SKM-1 treated with dmso at 0.1 percent for 144 hours (cell line): Measurements from ENCODE around the gene FOXC2.

Experiments
- DNase-seq: peaks from one replicate; lab custom pipeline; 2025; ENCODE audit not compliant: unreplicated experiment; lab: John Stamatoyannopoulos, UW

Gene FOXC2

DNA sequence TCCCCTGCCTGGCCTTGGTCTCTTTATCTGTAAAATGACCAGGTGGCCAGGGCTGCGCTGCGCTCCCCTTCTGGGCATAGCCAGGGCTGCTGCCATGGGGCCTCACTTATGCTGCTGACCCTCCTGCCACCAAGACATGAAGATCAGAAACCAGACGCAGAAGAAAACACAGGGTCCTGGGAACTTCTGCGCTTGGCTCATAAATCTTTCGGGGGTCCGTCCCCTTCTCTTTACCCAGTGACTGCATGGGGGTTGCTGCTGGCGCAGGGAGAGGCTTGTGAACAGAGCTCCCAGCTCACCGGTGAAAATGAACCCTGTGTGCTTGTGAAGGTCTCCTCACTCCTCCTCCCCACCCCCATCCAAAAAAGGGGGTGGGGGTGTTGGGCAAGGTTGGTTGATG lies 6.0 kb downstream of the FOXC2 start:
- no peak for DNase-seq

DNA sequence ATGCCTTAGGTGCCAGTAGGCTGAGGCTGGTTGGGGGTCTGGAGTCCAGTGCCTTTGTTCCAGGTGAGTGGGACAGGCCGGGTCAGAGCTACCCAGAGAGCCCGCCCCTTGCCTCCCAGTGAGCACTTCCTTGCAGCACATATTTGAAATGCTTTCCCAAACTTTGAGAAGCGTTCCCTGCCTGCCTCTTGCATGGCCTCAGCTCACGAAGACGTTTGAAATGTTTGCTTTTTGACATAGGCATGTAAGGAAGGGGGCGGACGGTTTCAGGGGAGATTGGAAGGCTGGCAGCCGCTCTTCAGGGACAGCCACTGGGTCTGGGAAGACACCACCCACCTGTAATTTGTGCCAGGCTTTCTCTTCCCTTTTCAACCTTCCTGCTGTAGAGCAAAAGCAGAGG lies 6.6 kb downstream of the FOXC2 start:
- no peak for DNase-seq

DNA sequence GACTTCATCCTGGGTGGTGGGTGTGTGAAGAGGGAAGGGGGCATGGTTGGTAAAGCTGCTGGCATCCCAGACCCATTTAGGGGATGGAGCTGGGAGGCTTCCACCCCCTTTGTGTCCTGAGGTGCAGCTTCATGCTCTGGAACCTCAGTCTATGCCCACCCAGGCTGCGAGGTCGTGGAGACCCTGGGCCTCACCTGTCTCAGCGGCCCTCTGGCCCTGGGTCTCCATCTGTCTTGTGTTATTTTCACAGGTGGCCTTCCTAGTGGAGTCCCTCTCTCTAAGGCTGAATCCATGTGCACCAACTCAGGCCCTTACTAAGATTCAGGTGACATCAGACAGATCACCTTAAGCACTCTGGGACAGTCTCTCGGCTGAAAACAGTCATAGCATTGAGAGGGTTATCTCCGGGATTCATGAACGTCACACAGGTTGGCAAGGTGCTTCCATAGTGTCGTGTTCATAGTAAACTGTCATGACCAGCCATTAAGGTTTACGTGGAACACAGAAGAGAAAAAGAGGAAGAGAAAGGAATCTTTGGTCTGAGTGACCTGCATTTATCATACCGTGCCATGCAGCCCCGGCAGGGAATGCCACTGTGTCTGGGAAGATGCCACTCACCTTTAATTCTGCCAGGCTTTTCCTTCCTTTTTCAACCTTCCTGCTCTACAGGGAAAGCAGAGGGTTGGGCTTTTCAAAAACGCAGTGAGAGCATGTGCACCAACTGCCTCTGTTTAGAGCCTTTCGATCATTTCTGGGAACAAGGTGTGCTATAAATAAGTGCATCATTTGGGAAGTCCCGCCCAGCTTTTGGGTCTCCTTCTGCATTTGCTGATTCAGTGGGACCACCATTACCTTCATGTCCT lies 7.2 kb downstream of the FOXC2 start:
- DNase-seq = no peak

DNA sequence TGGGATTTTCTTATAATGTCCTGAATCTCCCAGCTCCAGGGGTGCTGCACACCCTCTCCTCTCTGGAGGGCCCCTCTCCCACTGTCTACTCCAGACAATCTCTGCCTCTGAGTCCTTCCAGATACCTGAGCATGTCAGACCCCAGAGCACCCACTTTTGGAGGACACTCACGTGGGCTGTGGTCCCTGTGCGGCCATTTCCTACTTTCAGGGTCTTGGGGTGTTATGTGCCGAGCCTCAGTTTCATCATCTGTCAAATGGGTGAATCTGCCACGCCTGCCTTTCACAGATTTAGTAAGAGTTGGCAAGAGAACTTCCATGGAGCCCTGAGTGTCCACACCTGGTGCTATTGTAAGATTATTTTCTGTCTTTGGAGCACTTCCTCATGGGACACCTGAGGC lies 8.0 kb downstream of the FOXC2 start:
- no peak for DNase-seq

DNA sequence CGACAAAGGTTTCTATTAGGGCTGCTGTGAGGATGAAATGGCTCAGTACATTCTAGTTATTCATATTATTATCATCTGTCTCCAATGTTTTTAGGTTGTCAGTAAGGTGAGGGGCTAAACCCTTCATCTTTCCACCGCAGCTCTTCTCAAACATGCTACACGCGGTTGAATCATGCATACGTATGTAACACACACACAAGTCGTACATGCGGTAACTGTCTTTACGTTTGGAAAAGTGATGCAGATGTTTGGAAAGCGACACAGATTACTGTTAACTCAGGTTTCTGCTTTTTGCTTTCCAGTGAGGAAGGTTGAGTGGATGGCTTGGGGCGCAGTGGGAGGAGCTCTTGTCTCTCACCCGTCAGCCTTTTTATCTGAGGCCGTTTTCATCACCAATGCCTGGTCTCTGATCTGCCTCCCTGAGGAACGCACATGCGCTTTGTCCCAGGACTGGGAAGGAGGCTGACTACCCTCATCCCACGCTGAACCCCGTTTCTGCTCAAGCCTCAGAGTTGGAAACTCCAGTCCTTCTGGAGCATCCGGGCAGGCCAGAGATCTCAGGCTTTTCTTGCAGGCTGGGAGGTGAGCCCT lies 8.6 kb downstream of the FOXC2 start:
- DNase-seq = no peak

DNA sequence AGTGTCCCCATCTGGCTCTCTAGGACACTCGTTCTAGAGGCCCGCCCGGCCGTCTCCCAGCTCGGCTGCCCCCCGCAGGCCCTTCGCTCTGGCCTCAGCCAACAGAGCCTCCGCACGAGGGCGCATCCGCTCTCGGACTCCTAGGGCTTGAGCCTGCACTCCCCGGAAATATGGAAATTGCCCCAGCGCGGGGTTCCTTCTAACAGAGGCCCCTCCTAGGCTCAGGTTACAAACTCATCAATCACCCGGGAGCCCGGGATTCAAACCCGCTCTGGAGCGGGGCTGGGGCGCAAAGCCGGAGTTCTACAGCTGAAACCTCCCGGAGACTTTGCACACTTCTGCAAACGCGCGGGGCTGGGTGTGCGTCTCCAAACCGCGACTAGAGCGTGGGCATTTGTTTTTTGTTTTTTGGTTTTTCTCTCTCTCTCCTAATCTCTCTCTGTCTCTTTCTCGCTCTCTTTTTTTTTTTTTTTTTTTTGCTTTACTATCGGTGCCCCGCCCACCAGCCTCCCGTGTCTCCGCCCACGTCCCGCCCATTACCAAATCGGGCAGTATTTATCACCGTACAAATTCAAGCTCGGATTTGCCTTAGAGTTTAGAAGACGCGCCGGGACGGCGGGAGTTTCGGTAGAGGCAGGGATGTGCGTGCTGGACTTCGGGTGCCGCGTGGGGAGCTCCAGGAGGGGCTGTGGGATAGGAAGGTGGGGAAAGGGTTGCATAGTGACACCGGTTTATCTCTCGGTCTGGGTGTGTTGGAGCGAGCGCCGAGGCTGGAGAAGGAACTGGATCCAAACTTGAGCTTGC lies 9.3 kb downstream of the FOXC2 start:
- no peak for DNase-seq

DNA sequence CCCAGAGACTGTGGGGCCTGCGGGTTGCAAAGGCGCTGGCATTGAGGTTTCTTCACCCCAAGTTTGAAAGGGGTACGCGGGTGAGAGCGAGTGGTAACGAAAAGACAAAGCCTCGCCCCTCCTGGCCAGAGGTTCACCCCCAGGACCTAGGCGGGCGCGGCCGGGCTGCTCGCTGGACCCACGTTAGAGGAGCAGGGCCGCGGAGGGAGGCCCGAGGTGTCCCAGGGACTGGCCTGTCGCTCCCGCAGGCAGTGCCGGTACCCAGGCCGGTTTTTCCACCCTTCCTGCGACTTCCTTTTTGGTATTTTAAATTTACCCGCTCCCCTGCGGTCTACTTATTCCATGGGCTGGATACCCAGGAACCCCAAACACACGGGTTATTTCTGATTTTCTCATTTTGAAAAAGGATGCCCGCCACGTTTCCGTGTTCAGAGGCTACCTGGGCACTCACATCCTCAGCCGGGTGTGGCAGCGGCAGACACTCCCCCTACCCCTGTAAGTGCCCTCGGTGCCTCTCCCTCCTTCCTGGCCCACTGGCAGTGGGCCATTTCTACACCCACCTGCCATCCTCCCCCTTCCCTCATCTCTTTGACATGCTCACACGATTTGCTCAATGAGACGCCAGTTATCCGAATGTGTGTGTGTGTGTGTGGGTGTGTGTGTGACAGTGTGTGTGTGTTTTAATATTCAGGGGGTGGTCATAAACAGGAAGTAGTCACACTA lies 10.1 kb downstream of the FOXC2 start:
- no peak for DNase-seq

DNA sequence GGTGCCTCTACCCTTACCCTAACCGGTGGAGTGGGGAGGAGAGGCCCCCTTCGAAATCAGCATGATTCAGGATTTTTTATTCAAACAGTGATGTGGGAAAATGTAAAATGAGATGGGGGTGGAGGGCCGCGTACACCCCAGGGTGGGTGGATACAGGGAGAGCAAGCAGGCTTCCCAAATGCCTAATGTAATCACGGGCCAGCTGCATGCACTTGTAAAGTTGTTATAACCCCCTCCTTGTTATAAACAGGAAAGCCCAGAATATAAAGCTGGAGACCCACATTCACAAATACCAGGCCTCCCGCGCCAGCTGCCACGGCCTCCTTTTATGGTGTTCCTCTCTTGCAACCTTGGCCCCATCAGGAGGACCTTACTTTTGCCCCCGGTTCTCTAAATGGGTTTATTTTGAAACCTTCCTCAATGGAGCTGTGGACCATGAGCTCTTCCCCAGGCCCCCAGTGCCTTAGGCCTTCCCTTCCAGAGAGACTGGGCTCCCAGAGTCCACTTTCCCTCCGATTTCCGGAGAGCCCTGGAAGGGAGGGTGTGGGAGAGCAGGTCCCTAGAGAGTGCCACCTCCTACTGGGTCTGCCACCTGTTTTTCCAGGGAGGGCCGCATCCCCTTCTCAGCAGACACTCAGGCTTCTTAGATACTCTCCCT lies 10.8 kb downstream of the FOXC2 start:
- no peak for DNase-seq

DNA sequence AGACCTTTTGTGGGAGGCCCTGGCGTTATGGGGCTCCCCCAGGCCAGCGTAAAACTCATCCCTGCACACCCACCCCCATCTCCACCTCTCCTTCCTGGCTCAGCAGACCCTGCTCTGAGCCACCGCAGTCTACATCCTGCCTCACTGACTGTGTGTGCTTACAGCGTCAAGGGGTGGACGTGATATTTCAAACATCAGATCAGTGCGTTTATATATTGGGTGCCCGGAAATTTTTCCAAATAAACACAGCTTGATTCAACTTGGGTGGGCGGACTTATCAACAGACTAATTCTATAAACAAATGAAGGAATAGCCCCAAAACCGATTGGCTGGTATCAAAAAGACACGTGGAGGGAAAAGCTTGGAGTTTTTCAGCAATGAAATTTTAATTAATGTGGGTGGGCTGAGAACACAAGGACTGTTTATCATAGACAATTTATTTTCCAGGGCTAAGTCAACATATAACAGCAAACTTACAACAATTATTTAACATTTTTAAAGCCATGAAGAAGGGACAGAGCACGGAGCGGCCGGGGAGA lies 11.5 kb downstream of the FOXC2 start, which contains the start of gene FOXL1:
Gene FOXL1 (plus strand): TSS at position 489 of the 539 bp plus-strand sequence. CDS start 175 bp downstream, outside the sequence.
- DNase-seq = no peak

DNA sequence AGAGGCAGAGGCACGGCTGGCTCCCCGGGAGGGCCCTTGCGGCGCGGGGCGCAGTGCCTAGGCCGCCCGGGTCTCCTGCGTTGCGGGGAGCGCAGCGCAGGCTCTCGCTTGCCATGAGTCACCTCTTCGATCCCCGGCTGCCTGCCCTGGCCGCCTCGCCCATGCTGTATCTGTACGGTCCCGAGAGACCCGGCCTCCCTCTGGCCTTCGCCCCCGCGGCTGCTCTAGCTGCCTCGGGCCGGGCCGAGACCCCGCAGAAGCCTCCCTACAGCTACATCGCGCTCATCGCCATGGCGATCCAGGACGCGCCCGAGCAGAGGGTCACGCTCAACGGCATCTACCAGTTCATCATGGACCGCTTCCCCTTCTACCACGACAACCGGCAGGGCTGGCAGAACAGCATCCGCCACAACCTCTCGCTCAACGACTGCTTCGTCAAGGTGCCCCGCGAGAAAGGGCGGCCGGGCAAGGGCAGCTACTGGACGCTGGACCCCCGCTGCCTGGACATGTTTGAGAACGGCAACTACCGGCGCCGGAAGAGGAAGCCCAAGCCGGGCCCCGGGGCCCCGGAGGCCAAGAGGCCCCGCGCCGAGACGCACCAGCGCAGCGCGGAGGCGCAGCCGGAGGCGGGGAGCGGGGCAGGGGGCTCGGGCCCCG lies 12.1 kb downstream of the FOXC2 start:
- DNase-seq = no peak

DNA sequence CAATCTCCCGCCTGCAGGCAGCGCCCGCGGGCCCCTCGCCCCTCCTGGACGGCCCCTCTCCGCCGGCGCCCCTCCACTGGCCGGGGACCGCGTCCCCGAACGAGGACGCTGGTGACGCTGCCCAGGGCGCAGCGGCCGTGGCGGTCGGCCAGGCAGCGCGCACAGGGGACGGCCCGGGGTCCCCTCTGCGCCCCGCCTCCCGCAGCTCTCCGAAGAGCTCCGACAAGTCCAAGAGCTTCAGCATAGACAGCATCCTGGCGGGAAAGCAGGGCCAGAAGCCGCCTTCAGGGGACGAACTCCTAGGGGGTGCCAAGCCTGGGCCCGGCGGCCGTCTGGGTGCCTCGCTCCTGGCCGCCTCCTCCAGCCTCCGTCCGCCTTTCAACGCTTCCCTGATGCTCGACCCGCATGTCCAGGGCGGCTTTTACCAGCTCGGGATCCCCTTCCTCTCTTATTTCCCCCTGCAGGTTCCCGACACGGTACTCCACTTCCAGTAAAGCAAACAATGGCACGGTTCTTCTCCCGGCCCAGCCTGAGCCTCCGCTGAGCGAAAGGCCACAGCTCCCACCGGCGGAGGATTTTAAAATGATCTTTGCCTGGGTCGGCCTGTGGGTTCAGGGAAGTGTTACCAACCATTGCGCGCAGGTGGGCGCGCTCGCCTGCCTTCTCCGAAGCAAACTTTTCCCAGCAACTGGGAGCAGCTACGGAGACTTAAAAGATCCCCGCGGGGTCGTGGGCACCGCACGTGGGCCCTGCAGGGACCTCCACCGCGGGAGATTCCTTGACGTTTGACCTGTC lies 12.8 kb downstream of the FOXC2 start:
- no peak for DNase-seq

DNA sequence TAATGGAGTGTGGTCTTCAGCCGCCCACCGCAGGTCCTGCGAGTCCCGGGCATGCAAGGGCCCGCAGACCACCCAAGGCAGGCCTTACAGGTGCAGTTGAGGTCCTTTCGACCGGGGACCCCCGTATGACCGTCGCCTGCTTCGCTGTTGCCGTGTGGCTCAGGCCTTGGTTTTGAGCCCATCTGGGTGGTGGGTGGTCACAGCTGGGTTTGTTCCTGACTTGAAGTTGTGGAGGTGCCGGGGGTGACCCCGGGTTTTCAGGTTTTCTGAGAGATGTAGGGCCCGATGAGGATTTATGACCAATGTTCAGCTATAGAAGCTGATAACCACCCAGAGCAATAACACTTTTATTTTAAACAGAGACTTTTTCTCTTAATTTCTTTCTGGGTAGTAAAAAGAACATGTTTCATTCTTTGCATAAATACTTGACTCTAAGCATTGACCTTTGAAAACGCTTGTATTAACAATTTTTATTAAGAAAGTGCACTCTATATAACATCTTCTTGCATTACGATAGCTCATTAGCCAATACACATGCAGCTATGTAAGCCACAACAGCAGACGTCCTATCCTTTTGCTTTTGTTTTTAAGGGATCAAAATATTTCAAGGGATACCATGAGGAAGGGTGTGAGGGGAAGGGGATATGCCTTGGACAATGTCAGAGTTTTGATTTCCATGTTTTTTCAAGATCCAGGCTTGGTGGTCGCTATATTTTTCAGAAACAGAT lies 13.6 kb downstream of the FOXC2 start:
- DNase-seq = no peak

DNA sequence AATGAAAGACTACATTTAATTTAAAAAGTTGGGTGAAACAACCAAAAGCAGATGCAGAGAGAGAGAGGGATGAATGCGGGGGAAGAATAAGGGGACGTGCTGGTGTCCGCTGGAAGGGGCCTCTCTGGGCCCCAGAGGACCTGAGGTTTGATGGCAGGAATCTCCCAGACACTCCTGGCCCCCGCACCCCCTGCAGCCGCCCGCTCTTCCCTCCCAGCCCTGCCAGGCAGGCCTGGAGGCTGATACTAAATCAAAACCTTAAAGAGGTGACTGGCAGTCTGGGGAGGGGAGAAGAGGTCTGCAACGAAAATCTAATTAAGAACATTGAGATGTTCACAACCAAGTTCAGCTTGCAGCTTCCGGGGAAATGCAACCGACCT lies 14.2 kb downstream of the FOXC2 start:
- no peak for DNase-seq

DNA sequence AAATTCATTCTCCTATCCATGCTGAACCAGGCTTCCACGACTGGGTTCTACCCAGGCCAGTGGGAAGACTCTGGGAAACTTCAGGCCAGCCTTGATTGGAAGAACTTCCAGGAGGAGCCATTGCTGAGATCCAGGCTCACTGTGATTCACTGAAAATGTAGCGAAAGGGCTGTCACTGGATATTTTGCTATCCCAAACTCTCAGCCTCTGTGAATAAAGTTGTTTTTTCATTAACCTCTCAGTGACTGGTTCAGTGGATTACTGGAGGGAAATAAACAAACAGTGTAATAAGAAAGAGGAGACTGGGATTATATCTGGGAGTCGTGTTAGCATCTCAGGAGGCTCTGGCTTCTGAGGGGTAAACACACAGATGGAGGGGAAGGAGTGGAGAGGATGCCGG lies 14.8 kb downstream of the FOXC2 start:
- no peak for DNase-seq

DNA sequence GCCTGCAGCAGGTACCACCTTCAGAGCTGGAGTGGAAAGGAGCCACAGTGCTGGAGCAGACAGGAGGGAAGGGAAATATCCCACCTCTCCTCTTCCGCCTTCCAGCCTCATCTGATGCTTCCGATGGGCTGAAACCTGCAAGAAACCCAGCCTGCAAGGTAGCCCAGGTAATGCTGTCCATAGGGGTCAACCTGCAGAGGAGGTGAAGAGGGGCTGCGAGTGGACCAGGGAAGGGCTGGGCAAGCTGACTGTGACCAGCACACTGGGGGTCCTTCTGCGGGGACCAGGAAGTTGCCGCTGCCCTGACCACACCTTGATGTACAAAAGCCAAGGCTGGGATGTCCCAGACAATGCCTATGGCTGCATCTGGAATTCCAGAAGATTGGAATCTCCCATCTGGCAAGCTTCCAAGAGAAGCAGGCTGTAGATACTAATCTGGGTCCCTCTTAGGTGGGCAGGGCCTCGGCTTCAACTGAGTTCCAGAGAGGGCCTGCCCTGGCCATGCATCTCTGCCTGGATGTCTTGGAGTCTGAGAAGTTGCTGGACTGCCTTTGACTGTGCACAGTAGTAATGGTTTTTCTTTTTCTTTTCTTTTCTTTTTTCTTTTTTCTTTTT lies 17.5 kb downstream of the FOXC2 start:
- no peak for DNase-seq

DNA sequence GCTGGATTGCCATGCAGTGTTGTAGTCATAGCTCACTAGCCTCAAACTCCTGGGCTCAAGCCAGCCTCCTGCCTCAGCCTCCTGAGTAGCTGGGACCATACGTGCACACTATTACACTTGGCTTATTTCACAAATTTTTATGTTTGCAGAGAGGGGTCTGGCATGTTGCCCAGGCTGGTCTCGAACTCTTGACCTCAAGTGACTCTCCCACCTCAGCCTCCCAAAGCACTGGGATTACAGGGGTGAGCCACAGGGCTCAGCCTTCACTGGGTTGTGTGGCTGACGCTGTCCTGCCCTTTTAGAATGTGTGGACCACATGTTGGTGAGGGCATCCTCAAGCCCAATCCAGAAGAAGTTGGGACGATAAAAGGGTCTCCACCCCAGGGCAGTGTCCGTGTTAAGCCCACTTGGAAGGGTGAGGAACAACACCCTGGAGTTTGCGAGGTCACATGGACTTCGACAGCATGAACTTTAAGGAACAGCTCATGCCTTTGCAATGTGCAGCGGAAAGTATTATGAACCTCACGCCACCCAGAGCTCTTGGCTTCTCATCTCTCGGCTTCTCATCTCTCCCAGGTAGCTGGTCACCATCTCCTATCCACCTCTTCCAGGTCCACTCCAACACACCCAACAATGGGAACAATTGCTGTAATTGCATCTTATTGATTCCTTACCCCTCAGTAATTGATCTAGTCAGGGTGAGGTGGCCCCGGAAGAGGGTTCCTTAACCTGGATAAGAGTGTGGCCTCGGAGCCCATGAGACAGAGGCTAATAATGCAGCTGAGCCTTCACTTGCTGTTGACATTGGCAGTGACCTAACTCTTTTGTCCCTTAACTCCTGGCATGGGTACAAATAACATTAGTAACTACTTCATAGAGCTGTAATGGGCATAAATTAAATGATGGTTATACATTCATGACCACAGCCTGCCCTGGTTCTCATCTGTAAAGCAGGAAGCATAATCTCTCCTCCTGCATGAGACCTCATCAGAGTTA lies 18.4 kb downstream of the FOXC2 start:
- DNase-seq = no peak
